HG02973 (cell line): ENCODE results near the gene MICAL3.

Experiments used
- ATAC-seq: cut with Tn5 transposase; IDR thresholded peaks from one replicate; pipeline ENCODE4 v1.9.1; 2021; ENCODE audit warnings: moderate library complexity; ENCODE audit not compliant: unreplicated experiment

Gene MICAL3

DNA sequence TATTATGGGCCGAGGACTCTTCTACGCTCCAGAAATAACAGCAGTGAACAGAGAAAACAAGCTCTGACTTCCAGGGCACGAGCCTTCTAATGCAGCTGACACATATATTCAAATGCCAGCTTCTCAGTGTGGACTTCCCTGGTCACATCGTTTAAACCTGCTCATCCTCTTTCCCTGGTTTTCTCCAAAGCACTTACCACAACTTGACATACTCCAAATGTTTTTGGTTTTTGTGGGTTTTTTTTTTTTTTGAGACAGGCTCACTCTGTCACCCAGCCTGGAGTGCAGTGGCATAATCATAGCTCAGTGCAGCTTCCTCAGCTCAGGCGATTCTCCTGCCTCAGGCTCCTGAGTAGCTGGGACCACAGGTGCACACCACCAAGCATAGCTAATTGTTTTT, 105.5 kb downstream of the MICAL3 start:
- no peak for ATAC-seq

- no peak for ATAC-seq
These were observed 106.8 kb downstream of the MICAL3 start for GRCh38 chr22:17917490-17917983.

DNA sequence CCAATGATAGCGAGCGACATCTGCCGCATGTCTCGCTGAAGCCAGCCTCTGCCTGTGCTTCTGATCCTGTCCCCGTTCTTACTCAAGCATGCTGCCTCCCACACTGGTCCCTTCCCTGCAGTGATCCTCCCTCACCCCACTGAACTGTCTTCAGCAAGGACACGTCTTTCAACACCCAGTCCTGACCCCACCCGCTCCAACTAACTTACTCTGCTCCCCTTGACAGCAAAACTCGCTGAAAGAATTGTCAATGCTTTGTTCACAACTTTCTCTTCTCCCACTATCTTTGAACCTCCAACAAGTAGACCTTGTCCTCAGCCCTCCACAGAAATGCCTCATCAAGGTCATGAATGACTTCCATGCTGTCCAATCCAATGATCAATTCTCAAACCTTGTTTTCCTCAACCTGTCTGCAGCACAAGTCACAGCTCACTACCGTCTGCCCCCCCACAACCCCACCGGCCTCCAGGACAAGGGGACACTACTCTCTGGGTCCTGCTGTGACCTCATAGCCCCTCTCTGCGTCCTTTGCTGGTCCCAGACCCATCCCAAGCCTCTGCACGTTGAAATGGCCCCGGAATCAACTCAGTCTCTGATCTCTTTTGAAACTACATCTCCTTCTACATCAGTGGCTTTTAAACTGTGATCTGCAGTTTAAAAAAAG, 108.0 kb downstream of the MICAL3 start:
- ATAC-seq, result no peak

DNA sequence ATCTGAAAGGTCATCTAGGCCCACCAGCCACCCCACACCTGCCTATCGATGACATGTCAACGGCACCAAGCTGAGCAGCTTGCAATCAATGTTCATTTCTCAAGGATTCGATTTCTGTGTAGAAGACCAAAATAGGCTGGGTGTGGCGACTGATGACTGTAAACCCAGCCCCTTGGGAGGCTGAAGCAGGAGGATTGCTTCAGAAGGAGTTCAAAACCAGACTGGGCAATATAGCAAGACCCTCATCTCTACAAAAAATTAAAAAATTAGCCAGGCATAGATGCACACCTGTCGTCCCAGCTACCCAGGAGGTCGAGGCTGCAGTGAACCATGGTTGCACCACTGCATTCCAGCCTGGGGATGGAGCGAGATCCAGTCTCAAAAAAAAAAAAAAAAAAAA, 108.7 kb downstream of the MICAL3 start:
- no peak for ATAC-seq

DNA sequence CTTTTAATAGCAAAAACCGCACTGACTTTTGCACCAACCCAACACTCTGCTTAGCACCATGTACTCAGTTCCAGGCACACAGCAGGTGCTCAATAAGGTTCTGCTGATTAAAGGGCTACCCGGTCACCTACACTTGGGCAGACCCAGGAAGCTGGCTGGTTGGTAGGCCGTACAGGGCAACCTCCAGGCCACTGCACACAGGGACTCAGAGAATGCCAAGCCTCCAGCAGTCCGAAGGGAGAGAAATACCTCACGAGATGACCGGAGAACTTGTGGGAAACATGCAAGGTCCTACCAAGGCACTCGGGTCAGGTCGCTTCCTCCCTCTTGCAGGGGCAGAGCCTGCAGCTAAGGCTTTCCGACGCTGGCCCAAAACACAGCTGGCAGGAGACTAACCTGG, 109.2 kb downstream of the MICAL3 start:
- ATAC-seq, result no peak

- ATAC-seq, result no peak
These were observed 109.9 kb downstream of the MICAL3 start for GRCh38 chr22:17914474-17914873.

DNA sequence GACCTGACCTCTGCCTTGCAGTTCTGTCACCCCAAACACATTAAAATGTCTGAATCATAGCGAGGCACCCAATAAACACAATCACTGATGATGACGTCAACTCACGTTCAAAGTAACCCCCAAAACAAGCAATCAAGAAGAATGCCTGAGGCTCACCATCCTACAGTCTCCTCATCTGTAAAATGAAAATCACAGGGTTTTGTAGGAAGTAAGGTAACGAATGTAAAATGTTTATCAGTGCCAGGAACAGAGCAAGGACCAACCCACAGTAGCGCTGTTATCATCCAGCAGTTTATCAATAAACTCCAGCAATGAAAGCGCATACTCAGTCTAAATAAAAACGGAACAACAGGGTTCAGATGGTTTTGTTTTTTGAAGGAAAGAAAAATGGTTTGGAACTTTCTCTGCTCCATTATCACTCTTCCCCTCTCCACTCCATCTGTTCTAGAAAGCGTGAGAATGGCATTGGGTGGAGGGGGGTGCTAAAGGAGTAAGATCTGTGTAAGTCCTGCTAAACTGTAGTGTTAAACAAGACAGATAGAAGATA, 110.5 kb downstream of the MICAL3 start:
- ATAC-seq, result no peak

GRCh38 chr22:17912945-17913721, 111.2 kb downstream of the MICAL3 start:
- ATAC-seq, result no peak

GRCh38 chr22:17911887-17912286, 112.5 kb downstream of the MICAL3 start:
- no peak for ATAC-seq

- ATAC-seq, result no peak
These were observed 113.1 kb downstream of the MICAL3 start for GRCh38 chr22:17911312-17911705.

GRCh38 chr22:17910561-17911311, 113.6 kb downstream of the MICAL3 start:
- ATAC-seq, result no peak

GRCh38 chr22:17907748-17908051, 116.7 kb downstream of the MICAL3 start:
- ATAC-seq, result no peak

DNA sequence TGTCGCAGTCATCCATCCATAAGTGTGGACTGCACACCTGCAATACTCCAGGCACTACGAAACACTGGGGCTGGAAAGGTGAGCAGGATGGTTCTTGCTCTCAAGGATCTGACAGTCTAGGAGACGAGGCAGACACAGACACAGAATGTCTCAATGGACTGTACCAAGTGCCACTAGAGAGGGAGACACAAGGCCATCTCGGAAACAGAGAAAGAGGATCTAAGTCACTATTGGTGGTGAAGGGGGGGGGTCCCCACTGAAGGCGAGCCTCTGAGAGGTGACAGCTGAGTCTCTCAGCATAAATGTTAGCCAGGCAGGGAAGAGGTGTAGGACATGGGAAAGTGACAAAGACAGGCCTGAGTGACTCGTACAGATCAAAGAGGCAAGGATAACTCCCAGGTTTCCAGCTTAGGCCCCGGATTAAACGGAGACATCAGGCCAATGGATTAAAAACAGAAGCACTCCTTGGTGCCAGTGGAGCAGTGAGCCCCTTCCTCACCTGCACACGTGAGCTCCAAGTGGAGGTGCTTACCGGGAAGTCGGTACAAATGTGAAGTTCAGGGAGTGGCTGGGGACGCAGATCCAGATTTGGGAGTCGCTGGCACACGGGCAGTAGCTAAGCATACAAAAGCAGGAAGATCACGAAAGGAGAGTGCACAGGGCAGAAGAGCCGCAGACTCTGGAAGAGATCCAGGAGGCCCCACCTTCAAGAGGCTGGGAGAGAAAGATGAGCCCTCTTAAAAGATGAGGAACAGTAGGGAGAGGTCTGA, 117.2 kb downstream of the MICAL3 start:
- no peak for ATAC-seq

- ATAC-seq, result no peak
These were observed 118.9 kb downstream of the MICAL3 start for GRCh38 chr22:17905445-17905844.

- no peak for ATAC-seq
These were observed 120.6 kb downstream of the MICAL3 start for GRCh38 chr22:17903564-17904295.

GRCh38 chr22:17902960-17903359, 121.4 kb downstream of the MICAL3 start:
- ATAC-seq, result no peak

GRCh38 chr22:17898375-17898774, 126.0 kb downstream of the MICAL3 start:
- no peak for ATAC-seq

GRCh38 chr22:17897858-17898257, 126.5 kb downstream of the MICAL3 start:
- ATAC-seq, result no peak

GRCh38 chr22:17897426-17897825, 126.9 kb downstream of the MICAL3 start:
- no peak for ATAC-seq

- ATAC-seq, result no peak
These were observed 127.8 kb downstream of the MICAL3 start for GRCh38 chr22:17896586-17896985.
